Lung (tissue), 12 donors: ENCODE results near the gene TMEM131. TPM values are rescaled to one million over a fixed set of nuclear protein-coding genes. Genes with fewer than 3 reads are reported as not detected.

ENCODE experiments used
- ATAC-seq: fragments of 200-7000 bp; cut with Tn5 transposase; one replicate; pipeline ENCODE4 v1.9.1; 2020; ENCODE audit warnings: moderate number of reproducible peaks; ENCODE audit not compliant: insufficient read depth, low FRiP score
- DNase-seq, 3 donors: peaks; one replicate each; pipeline ENCODE4 v3.0.0-alpha.2; 2013 to 2017
- H3K27ac ChIP-seq, 2 donors: one replicate each; pipeline ENCODE4 v1.5.1; 2013; ENCODE audit warnings: mild to moderate bottlenecking in 2 of 2, moderate library complexity in 2 of 2, control low read depth in 1 of 2, inconsistent platforms in 1 of 2, low read depth in 1 of 2, low read length in 1 of 2
- H3K27me3 ChIP-seq, 3 donors: one replicate each; pipeline ENCODE4 v1.5.1; 2013; ENCODE audit warnings: low read length in 2 of 3; ENCODE audit not compliant: control insufficient read depth in 3 of 3, insufficient read depth in 3 of 3
- H3K36me3 ChIP-seq, 4 donors: one replicate each; pipeline ENCODE4 v1.5.1; 2013; ENCODE audit warnings: low read length in 4 of 4, mild to moderate bottlenecking in 1 of 4, moderate library complexity in 1 of 4; ENCODE audit not compliant: control insufficient read depth in 4 of 4, insufficient read depth in 4 of 4
- H3K4me1 ChIP-seq, 5 donors: one replicate each; pipeline ENCODE4 v1.5.1; 2013; ENCODE audit warnings: low read length in 5 of 5, mild to moderate bottlenecking in 2 of 5, moderate library complexity in 1 of 5; ENCODE audit not compliant: control insufficient read depth in 5 of 5, insufficient read depth in 5 of 5
- H3K4me3 ChIP-seq: one replicate; pipeline ENCODE4 v1.5.1; 2013; ENCODE audit warnings: mild to moderate bottlenecking, control low read depth, moderate library complexity
- H3K9ac ChIP-seq, 2 donors: one replicate each; pipeline ENCODE4 v1.5.1; 2013; ENCODE audit warnings: low read length in 2 of 2, control low read depth in 1 of 2; ENCODE audit not compliant: insufficient read depth in 1 of 2
- H3K9me3 ChIP-seq, 4 donors: one replicate each; pipeline ENCODE4 v1.5.1; 2013; ENCODE audit warnings: low read length in 3 of 4, mild to moderate bottlenecking in 1 of 4, moderate library complexity in 1 of 4; ENCODE audit not compliant: control insufficient read depth in 4 of 4, insufficient read depth in 3 of 4
- CTCF ChIP-seq: IDR thresholded peaks from 2 replicates; pipeline ENCODE4 v1.5.1; 2012; ENCODE audit warnings: mild to moderate bottlenecking; ENCODE audit errors: control extremely low read depth, extremely low read depth
- WGBS, 2 donors: extraction: QIAGEN DNeasy Blood & Tissue Kit; methylation state at CpG; one replicate each; pipeline ENCODE4 v1.1.7; 2013; 5-methylcytosine and 5-hydroxymethylcytosine counted together
- polyA plus RNA-seq, 2 donors: library from polyadenylated mRNA; stranded (reverse); fragments of 200-250 nt; gene quantifications; one replicate each; pipeline ENCODE4 v1.2.1, GENCODE V29; 2013
- total RNA-seq, 2 donors: library from RNA; depleted of rRNA in 1 of 2; stranded (reverse); fragments of >200 nt in 1 of 2; gene quantifications; one replicate each; pipeline ENCODE4 v1.2.1, GENCODE V29; 2014 to 2021
- donor health status: control.
- donor health status: control.
- donor health status: Bipolar disorder and iron deficiency.
- donor health status: healthy.
- donor health status: DM: yes; HTN: yes; CAD: no.

The TMEM131 gene
- total and polyA plus RNA-seq, 4 donors = 9.3 to 54.0 (median 23.7) TPM

- no peak overlapping the region for H3K27ac ChIP-seq
- no peaks in the 10 kb centered on the region for H3K9me3 ChIP-seq
- no peak overlapping the region for H3K9ac ChIP-seq
- ATAC-seq (peak; percentile 84), DNase-seq (peak; percentile 79 to 86 (median 83))
- no peaks in the 10 kb centered on the region for H3K4me1 ChIP-seq
- WGBS, 2 donors = 20 to 23% methylated on average over 12 of the region's 12 CpGs
- H3K36me3 ChIP-seq = peaks cover 7 to 39% (median 21%) of the 10 kb centered on the region in 4 donors
- no peaks in the 10 kb centered on the region for H3K27me3 ChIP-seq
- TF ChIP-seq CTCF = peak; percentile 94
- H3K4me3 ChIP-seq = no peak overlapping the region
Observed at GRCh38 chr2:97806738-97807618, 188.8 kb downstream of the TMEM131 start.

- no peak for TF ChIP-seq CTCF
- H3K9ac ChIP-seq = no peak overlapping the region
- no peak overlapping the region for H3K27ac ChIP-seq
- H3K27me3 ChIP-seq = no peaks in the 10 kb centered on the region
- WGBS, 2 donors = 91 to 95% methylated on average over 1 of the region's 1 CpG
- no peaks in the 10 kb centered on the region for H3K4me1 ChIP-seq
- no peak overlapping the region for H3K4me3 ChIP-seq
- H3K36me3 ChIP-seq = peaks cover 7 to 31% (median 20%) of the 10 kb centered on the region in 4 donors
- DNase-seq (no peak), ATAC-seq (no peak)
- no peaks in the 10 kb centered on the region for H3K9me3 ChIP-seq
Observed at GRCh38 chr2:97805776-97806175, 190.0 kb downstream of the TMEM131 start.

- no peak for ATAC-seq
- Histone ChIP-seq H3K27ac (no peak overlapping the region), H3K9ac (no peak overlapping the region), H3K9me3 (no peaks in the 10 kb centered on the region), H3K36me3 (peaks cover 8 to 21% (median 15%) of the 10 kb centered on the region in 4 donors), H3K27me3 (no peaks in the 10 kb centered on the region), H3K4me1 (peaks cover 0 to 21% (median 5%) of the 10 kb centered on the region in 5 donors), H3K4me3 (no peak overlapping the region)
- DNase-seq = no peak
- TF ChIP-seq CTCF = no peak
- 95 to 97% methylated on average over 1 of the region's 1 CpG for WGBS, 2 donors
Observed at GRCh38 chr2:97801028-97801427, 194.7 kb downstream of the TMEM131 start.
